ENCODE measurements around the gene EVI5L.

DNA sequence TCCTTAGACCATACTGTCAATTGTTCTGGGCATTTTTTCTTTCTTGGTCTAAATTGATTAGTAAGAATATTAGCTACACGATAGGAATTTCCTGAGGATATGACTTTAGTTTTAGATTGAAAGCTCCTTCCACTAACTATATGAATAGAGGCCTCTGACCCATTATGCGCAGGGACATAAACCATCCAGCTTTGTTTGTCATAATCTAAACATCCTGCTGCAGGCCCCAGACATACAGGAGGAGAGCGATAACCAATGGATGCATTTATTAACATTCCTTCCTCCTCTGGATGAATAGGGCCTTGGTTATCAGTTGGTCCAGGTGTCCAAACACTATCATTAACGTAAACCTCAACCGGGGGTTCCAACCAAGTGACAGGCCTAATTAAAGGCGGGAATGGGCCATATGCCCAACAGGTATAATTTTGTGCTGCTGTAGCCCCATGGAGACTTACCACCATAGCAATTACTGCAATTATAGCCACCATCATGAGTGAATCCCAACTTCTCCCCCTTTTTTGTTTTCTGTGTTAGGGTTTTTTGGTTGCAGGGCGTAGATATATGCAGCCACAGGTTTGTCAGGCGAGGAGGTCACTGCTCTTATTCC lies 34.4 kb upstream of the EVI5L start:
- TF ChIP-seq, protein P1, sequence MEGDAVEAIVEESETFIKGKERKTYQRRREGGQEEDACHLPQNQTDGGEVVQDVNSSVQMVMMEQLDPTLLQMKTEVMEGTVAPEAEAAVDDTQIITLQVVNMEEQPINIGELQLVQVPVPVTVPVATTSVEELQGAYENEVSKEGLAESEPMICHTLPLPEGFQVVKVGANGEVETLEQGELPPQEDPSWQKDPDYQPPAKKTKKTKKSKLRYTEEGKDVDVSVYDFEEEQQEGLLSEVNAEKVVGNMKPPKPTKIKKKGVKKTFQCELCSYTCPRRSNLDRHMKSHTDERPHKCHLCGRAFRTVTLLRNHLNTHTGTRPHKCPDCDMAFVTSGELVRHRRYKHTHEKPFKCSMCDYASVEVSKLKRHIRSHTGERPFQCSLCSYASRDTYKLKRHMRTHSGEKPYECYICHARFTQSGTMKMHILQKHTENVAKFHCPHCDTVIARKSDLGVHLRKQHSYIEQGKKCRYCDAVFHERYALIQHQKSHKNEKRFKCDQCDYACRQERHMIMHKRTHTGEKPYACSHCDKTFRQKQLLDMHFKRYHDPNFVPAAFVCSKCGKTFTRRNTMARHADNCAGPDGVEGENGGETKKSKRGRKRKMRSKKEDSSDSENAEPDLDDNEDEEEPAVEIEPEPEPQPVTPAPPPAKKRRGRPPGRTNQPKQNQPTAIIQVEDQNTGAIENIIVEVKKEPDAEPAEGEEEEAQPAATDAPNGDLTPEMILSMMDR (IDR thresholded peaks at IDR 0.05), result no peak
- TF ChIP-seq POLR2A (IDR thresholded peaks at IDR 0.05), result no peak
- TF ChIP-seq POLR2AphosphoS5 (IDR thresholded peaks at IDR 0.05; ENCODE audit: insufficient read depth in 1 of 2, low read depth in 1 of 2), result no peak
